ENCODE measurements around the gene LDLRAD4.

GRCh38 chr18:13379930-13380690, 161.6 kb downstream of the LDLRAD4 start:
- TF ChIP-seq CTCF (IDR thresholded peaks at IDR 0.05): no peak
- no peak for TF ChIP-seq POLR2A (IDR thresholded peaks at IDR 0.05)
